ENCODE measurements around the gene WDR27.

Gene WDR27

DNA sequence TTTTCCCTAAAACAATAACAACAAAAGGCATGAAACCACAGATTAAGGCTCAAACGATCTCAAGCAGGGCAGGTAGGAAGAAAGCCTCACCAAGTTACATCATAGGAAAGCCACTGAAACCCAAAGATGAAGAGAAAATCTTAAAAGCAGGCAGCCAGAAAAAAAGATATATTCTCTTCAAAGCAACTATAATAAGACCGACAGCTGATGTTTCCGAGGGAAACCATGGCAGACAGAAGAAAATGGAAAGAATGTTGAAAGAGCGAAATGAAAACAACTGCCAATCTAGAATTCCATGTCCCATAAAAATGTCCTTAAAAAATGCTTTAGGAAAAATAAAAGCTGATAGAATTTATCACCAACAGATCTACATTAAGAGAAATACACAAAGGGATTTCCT, 286.6 kb downstream of the WDR27 start:
- Histone ChIP-seq H3K27ac (ENCODE audit: extremely low read depth, low read depth, low read length) (no peak overlapping the region), H3K4me3 (ENCODE audit: low read depth, low read length) (no peak overlapping the region), H3K36me3 (ENCODE audit: control insufficient read depth in 2 of 2, insufficient read depth in 1 of 2, low read length in 2 of 2) (no peaks in the 10 kb centered on the region), H3K9me3 (ENCODE audit: control insufficient read depth, insufficient read depth, low read depth, low read length) (no peaks in the 10 kb centered on the region), H3K4me1 (ENCODE audit: control insufficient read depth, insufficient read depth, low read length) (no peaks in the 10 kb centered on the region)
- ChIA-PET POLR2A (no interaction called here), CTCF (interaction anchor here (0.6 kb wide), 1 partner anchor 397 kb away, joined by 4 read pairs; no protein-coding TSS in a partner anchor)
- TF ChIP-seq EGR2 (tag by site-specific recombination; IDR thresholded peaks at IDR 0.05; ENCODE audit: low read depth) (no peak), TRIM28 (IDR thresholded peaks at IDR 0.05; ENCODE audit: borderline replicate concordance, low read length) (peak; percentile 98), ZNF514 (tag by site-specific recombination; IDR thresholded peaks at IDR 0.05) (no peak), ZNF626 (tag by site-specific recombination; IDR thresholded peaks at IDR 0.05) (0 out of 2 replicates have a peak, but pooled peaks have one; percentile 22), ZNF341 (tag by site-specific recombination; IDR thresholded peaks at IDR 0.05; ENCODE audit: low read depth) (no peak), ZNF654 (tag by site-specific recombination; IDR thresholded peaks at IDR 0.05; ENCODE audit: low read depth) (no peak), SETDB1 (IDR thresholded peaks at IDR 0.05; ENCODE audit: insufficient read length, low read length) (peak; percentile 94), ZNF560 (tag by site-specific recombination; IDR thresholded peaks at IDR 0.05; ENCODE audit: borderline replicate concordance) (no peak), ZNF529 (tag by site-specific recombination; IDR thresholded peaks at IDR 0.05; ENCODE audit: insufficient replicate concordance) (no peak)
- TF ChIP-seq, protein P1, sequence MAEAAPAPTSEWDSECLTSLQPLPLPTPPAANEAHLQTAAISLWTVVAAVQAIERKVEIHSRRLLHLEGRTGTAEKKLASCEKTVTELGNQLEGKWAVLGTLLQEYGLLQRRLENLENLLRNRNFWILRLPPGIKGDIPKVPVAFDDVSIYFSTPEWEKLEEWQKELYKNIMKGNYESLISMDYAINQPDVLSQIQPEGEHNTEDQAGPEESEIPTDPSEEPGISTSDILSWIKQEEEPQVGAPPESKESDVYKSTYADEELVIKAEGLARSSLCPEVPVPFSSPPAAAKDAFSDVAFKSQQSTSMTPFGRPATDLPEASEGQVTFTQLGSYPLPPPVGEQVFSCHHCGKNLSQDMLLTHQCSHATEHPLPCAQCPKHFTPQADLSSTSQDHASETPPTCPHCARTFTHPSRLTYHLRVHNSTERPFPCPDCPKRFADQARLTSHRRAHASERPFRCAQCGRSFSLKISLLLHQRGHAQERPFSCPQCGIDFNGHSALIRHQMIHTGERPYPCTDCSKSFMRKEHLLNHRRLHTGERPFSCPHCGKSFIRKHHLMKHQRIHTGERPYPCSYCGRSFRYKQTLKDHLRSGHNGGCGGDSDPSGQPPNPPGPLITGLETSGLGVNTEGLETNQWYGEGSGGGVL (tag by site-specific recombination; IDR thresholded peaks at IDR 0.05) = no peak
- TF ChIP-seq, protein P2, sequence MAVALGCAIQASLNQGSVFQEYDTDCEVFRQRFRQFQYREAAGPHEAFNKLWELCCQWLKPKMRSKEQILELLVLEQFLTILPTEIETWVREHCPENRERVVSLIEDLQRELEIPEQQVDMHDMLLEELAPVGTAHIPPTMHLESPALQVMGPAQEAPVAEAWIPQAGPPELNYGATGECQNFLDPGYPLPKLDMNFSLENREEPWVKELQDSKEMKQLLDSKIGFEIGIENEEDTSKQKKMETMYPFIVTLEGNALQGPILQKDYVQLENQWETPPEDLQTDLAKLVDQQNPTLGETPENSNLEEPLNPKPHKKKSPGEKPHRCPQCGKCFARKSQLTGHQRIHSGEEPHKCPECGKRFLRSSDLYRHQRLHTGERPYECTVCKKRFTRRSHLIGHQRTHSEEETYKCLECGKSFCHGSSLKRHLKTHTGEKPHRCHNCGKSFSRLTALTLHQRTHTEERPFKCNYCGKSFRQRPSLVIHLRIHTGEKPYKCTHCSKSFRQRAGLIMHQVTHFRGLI (tag by site-specific recombination; IDR thresholded peaks at IDR 0.05) = no peak

DNA sequence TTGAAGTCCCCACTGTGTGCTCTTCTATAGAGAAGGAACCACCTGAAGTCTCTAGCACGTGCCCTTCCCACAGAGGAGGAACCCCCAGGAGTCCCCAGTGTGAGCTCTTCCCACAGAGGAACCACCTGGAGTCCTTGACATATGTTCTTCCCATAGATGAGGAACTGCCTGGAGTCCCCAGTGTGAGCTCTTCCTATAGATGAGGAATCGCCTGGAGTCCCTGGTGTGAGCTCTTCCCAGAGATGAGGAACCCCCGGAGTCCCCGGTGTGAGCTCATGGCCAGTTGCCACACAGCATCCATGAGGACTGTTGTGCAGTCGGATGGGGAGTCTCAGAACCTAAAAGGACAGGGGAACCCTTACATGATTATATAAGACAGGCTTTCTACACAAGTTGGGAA, 290.1 kb downstream of the WDR27 start:
- ChIA-PET POLR2A (no interaction called here), CTCF (no interaction called here)
- no peak overlapping the region for H3K27ac ChIP-seq (ENCODE audit: extremely low read depth, low read depth, low read length)
- H3K36me3 ChIP-seq (ENCODE audit: control insufficient read depth in 2 of 2, insufficient read depth in 1 of 2, low read length in 2 of 2) = no peaks in the 10 kb centered on the region
- no peaks in the 10 kb centered on the region for H3K9me3 ChIP-seq (ENCODE audit: control insufficient read depth, insufficient read depth, low read depth, low read length)
- TF ChIP-seq ZNF239 (tag by site-specific recombination; IDR thresholded peaks at IDR 0.05) (no peak), ZIC2 (tag by site-specific recombination; IDR thresholded peaks at IDR 0.05) (peak; percentile 91), ZNF785 (tag by site-specific recombination; IDR thresholded peaks at IDR 0.05) (no peak), REPIN1 (tag by site-specific recombination; IDR thresholded peaks at IDR 0.05; ENCODE audit: low read depth) (no peak)
- no peaks in the 10 kb centered on the region for H3K4me1 ChIP-seq (ENCODE audit: control insufficient read depth, insufficient read depth, low read length)
- H3K4me3 ChIP-seq (ENCODE audit: low read depth, low read length) = no peak overlapping the region

DNA sequence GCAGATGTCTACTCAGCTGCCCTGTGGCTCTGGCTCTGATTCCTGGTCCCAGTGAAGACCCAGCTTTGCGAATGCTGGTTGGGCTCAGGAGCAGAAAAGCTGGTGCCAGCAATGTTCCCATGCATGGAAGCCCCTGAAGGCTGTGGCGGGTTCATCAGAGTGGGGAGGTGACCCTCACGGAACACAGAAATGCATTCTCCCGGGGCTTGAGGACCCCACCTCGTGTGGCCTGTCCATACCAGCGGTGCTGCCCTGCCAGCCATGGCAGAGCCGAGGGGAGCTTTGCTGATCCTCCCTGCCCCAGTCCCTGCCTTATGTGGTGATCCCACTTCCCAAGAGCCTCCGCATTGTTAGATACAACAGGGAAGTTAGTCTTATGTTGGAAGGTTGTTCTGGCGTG, 290.5 kb downstream of the WDR27 start:
- CTCF ChIA-PET = interaction anchor here (0.6 to 0.7 kb wide), 2 partner anchors 10 to 1261 kb away, joined by 3 read pairs; no protein-coding TSS in a partner anchor
- Histone ChIP-seq H3K4me1 (ENCODE audit: control insufficient read depth, insufficient read depth, low read length) (no peaks in the 10 kb centered on the region), H3K36me3 (ENCODE audit: control insufficient read depth in 2 of 2, insufficient read depth in 1 of 2, low read length in 2 of 2) (no peaks in the 10 kb centered on the region), H3K27ac (ENCODE audit: extremely low read depth, low read depth, low read length) (no peak overlapping the region), H3K9me3 (ENCODE audit: control insufficient read depth, insufficient read depth, low read depth, low read length) (no peaks in the 10 kb centered on the region), H3K4me3 (ENCODE audit: low read depth, low read length) (no peak overlapping the region)
- POLR2A ChIA-PET = no interaction called here
- TF ChIP-seq ZNF558 (tag by site-specific recombination; IDR thresholded peaks at IDR 0.05) (no peak), ZNF423 (tag by site-specific recombination; IDR thresholded peaks at IDR 0.05) (no peak), ZNF624 (tag by site-specific recombination; IDR thresholded peaks at IDR 0.05) (no peak), ZFP37 (tag by site-specific recombination; IDR thresholded peaks at IDR 0.05) (no peak), GFI1B (tag by site-specific recombination; IDR thresholded peaks at IDR 0.05) (no peak)
- TF ChIP-seq, protein P3, sequence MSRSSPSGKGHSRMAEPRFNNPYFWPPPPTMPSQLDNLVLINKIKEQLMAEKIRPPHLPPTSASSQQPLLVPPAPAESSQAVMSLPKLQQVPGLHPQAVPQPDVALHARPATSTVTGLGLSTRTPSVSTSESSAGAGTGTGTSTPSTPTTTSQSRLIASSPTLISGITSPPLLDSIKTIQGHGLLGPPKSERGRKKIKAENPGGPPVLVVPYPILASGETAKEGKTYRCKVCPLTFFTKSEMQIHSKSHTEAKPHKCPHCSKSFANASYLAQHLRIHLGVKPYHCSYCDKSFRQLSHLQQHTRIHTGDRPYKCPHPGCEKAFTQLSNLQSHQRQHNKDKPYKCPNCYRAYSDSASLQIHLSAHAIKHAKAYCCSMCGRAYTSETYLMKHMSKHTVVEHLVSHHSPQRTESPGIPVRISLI (tag by site-specific recombination; IDR thresholded peaks at IDR 0.05) = no peak
- TF ChIP-seq, protein P4, sequence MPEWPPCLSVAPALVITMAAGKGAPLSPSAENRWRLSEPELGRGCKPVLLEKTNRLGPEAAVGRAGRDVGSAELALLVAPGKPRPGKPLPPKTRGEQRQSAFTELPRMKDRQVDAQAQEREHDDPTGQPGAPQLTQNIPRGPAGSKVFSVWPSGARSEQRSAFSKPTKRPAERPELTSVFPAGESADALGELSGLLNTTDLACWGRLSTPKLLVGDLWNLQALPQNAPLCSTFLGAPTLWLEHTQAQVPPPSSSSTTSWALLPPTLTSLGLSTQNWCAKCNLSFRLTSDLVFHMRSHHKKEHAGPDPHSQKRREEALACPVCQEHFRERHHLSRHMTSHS (tag by site-specific recombination; IDR thresholded peaks at IDR 0.05) = no peak

Data from HEK293 (cell line).